Stimulated activated CD4-positive, alpha-beta T cell treated with anti-CD3 and anti-CD28 coated beads, Interleukin-12 subunit alpha, Interleukin-12 subunit beta, amount 100 ng/mL, for 48 hours (primary cell): ENCODE data around the gene ROR1.
"Not testable (repeated sequence)": the region's sequence is repeated elsewhere in the genome, so short reads cannot be mapped to it uniquely, and the experiment has no call there.

Experiments used
- DNase-seq, 3 donors: peaks; one replicate each; pipeline ENCODE4 v3.0.0-alpha.2; 2020; ENCODE audit warnings: low read depth in 2 of 3, low spot score in 1 of 3

The ROR1 gene

GRCh38 chr1:63758791-63759190, 15.0 kb upstream of the ROR1 start:
- no peak for DNase-seq

- no peak for DNase-seq
Measured at GRCh38 chr1:63759778-63760177, 14.0 kb upstream of the ROR1 start.

GRCh38 chr1:63770381-63770780, 3.4 kb upstream of the ROR1 start:
- DNase-seq, result no peak

- no peak for DNase-seq
Measured at GRCh38 chr1:63772201-63772600, 1.6 kb upstream of the ROR1 start.

GRCh38 chr1:63772876-63773275, 941 bp upstream of the ROR1 start:
- DNase-seq, result no peak

GRCh38 chr1:63773496-63773814, 362 bp upstream of the ROR1 start:
- no peak for DNase-seq

GRCh38 chr1:63774617-63775417, 1.0 kb downstream of the ROR1 start:
- DNase-seq, result no peak

- no peak for DNase-seq
Measured at GRCh38 chr1:63775418-63776127, 1.8 kb downstream of the ROR1 start.

GRCh38 chr1:63777286-63777685, 3.5 kb downstream of the ROR1 start:
- no peak for DNase-seq

- DNase-seq, result no peak
Measured at GRCh38 chr1:63777965-63778880, 4.4 kb downstream of the ROR1 start.

GRCh38 chr1:63779338-63780211, 5.8 kb downstream of the ROR1 start:
- DNase-seq, result no peak

GRCh38 chr1:63780565-63780964, 6.7 kb downstream of the ROR1 start:
- no peak for DNase-seq

- DNase-seq, result no peak
Measured at GRCh38 chr1:63782982-63783381, 9.2 kb downstream of the ROR1 start.

GRCh38 chr1:63784083-63784482, 10.3 kb downstream of the ROR1 start:
- DNase-seq, result no peak

- DNase-seq, result no peak
Measured at GRCh38 chr1:63784489-63785390, 10.9 kb downstream of the ROR1 start.

- not testable (repeated sequence) for DNase-seq
Measured at GRCh38 chr1:63787270-63787669, 13.5 kb downstream of the ROR1 start.

- DNase-seq, result no peak
Measured at GRCh38 chr1:63787875-63788274, 14.1 kb downstream of the ROR1 start.

- DNase-seq, result no peak
Measured at GRCh38 chr1:63789856-63790605, 16.2 kb downstream of the ROR1 start.

GRCh38 chr1:63790989-63791388, 17.2 kb downstream of the ROR1 start:
- DNase-seq, result no peak
